Activated CD4-positive, alpha-beta T cell treated with anti-CD3 and anti-CD28 coated beads, Interleukin-2, amount 10 ng/mL, durations not matched to agents 7 days and 5 days (primary cell): Measurements from ENCODE around the gene PDCD4. TPM values are rescaled to one million over a fixed set of nuclear protein-coding genes. Genes with fewer than 3 reads are reported as not detected.

Source experiments
- total RNA-seq, 2 experiments: library from RNA; stranded (reverse); gene quantifications; one replicate each; pipeline ENCODE4 v1.2.3, GENCODE V29; 2021

PDCD4 gene
- total RNA-seq, 2 experiments from 2014 or later, result 63.8 to 81.0 TPM

Other genes starting within 250 kb of the PDCD4 start
- not detected for gene RBM20, start 227.6 kb upstream of the PDCD4 start, total RNA-seq
- gene BBIP1, start 47.3 kb downstream of the PDCD4 start, total RNA-seq, result 10 to 100 TPM; 19.1 to 24.2 TPM
- 10 to 100 TPM; 43.0 to 47.8 TPM for gene SHOC2, start 47.7 kb downstream of the PDCD4 start, total RNA-seq
- not detected for gene ADRA2A, start 205.1 kb downstream of the PDCD4 start, total RNA-seq